DND-41 (cell line): ENCODE results near the gene ZCWPW1.

Source experiments
- ATAC-seq: fragments of 200-7000 bp; cut with Tn5 transposase; 3 replicates; pipeline ENCODE4 v1.9.1; 2021; ENCODE audit warnings: low read depth; ENCODE audit not compliant: insufficient read depth
- DNase-seq: peaks from one replicate; pipeline ENCODE4 v3.0.0-alpha.2; 2020
- H2AFZ ChIP-seq: 2 replicates; pipeline ENCODE4 v1.6.0; 2012; ENCODE audit warnings: low read depth, low read length
- H3K27ac ChIP-seq: 2 replicates; pipeline ENCODE4 v1.5.1; 2012; ENCODE audit warnings: low read length, inconsistent platforms
- H3K27me3 ChIP-seq: fragments of 200-600 bp; sonication (generic); 2 replicates; pipeline ENCODE4 v1.6.0; 2012; ENCODE audit warnings: low read length, mild to moderate bottlenecking, inconsistent platforms; ENCODE audit not compliant: insufficient read depth, poor library complexity
- H3K36me3 ChIP-seq: 2 replicates; pipeline ENCODE4 v1.5.1; 2012; ENCODE audit warnings: low read length, inconsistent platforms; ENCODE audit not compliant: insufficient read depth
- H3K4me1 ChIP-seq: 2 replicates; pipeline ENCODE4 v1.5.1; 2012; ENCODE audit warnings: mild to moderate bottlenecking, low read length; ENCODE audit not compliant: insufficient read depth
- H3K4me2 ChIP-seq: 2 replicates; pipeline ENCODE4 v1.6.0; 2012; ENCODE audit warnings: mild to moderate bottlenecking, moderate library complexity, low read length, inconsistent platforms; ENCODE audit not compliant: insufficient read depth
- H3K4me3 ChIP-seq, 2 experiments: fragments of 200-600 bp in 1 of 2; shearing (Covaris generic) in 1 of 2; 2 replicates each; pipeline ENCODE4 v1.5.1; 2012 to 2016; ENCODE audit warnings: inconsistent platforms in 2 of 2, low read length in 2 of 2, mild to moderate bottlenecking in 2 of 2, low read depth in 1 of 2, moderate library complexity in 1 of 2
- H3K79me2 ChIP-seq: 2 replicates; pipeline ENCODE4 v1.6.0; 2012; ENCODE audit warnings: low read length, inconsistent platforms; ENCODE audit not compliant: insufficient read depth
- H3K9ac ChIP-seq: 2 replicates; pipeline ENCODE4 v1.6.0; 2012; ENCODE audit warnings: low read depth, mild to moderate bottlenecking, inconsistent platforms, low read length, moderate library complexity
- H3K9me3 ChIP-seq: 2 replicates; pipeline ENCODE4 v1.5.1; 2012; ENCODE audit warnings: low read length, moderate library complexity, mild to moderate bottlenecking, inconsistent platforms; ENCODE audit not compliant: insufficient read depth, severe bottlenecking
- H4K20me1 ChIP-seq: 2 replicates; pipeline ENCODE4 v1.6.0; 2012; ENCODE audit warnings: low read length; ENCODE audit not compliant: insufficient read depth
- CTCF ChIP-seq: IDR thresholded peaks from 2 replicates; pipeline ENCODE4 v1.5.1; 2012; ENCODE audit warnings: borderline replicate concordance, low read length, moderate library complexity, mild to moderate bottlenecking; ENCODE audit not compliant: poor library complexity, severe bottlenecking; ENCODE audit errors: extremely low read depth
- EZH2 ChIP-seq: IDR thresholded peaks from 3 replicates; pipeline ENCODE4 v1.6.1; 2012; ENCODE audit warnings: borderline replicate concordance, low read depth, mild to moderate bottlenecking, moderate library complexity, low read length, inconsistent platforms; ENCODE audit not compliant: severe bottlenecking

Gene ZCWPW1

DNA sequence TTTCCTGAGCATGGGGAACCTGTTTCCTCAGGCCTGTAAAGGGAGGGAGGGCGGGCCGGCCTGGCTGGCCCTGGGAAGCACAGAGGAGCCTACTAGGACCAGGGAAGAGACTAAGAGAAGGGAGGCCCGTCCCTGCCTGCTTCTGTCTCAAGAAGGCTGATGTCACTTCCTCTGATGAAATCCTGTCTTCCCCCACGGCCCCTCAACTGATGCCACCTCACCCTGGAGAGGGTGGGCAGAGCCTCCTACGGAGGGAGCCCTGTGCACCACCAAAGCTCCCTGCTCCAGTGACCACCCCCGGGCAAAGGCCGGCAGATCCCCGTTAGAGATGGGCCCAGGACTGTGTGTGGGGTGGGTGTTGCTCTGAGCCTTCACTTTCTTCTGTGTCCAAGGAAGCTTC is 56.2 kb downstream of the ZCWPW1 start:
- ATAC-seq: peak; percentile 69
- TF ChIP-seq CTCF: no peak
- no peak for TF ChIP-seq EZH2
- peak overlapping the region; percentile 76 for H2AFZ ChIP-seq
- no peak overlapping the region for H3K4me2 ChIP-seq
- DNase-seq: peak; percentile 54
- H3K4me1 ChIP-seq: peaks cover 13% of the 10 kb centered on the region
- H3K9me3 ChIP-seq: no peaks in the 10 kb centered on the region
- H4K20me1 ChIP-seq: peaks cover 3% of the 10 kb centered on the region; the same call in 1 of the 2 replicates
- no peaks in the 10 kb centered on the region for H3K79me2 ChIP-seq
- H3K9ac ChIP-seq: no peak overlapping the region
- no peak overlapping the region for H3K4me3 ChIP-seq
- H3K36me3 ChIP-seq: peaks cover 14% of the 10 kb centered on the region
- no peaks in the 10 kb centered on the region for H3K27me3 ChIP-seq
- peak overlapping the region; percentile 61 for H3K27ac ChIP-seq

- H2AFZ ChIP-seq: no peak overlapping the region
- H3K27ac ChIP-seq: peak overlapping the region; percentile 58; the same call in 1 of the 2 replicates
- H3K79me2 ChIP-seq: no peaks in the 10 kb centered on the region
- H3K9ac ChIP-seq: no peak overlapping the region
- no peaks in the 10 kb centered on the region for H3K9me3 ChIP-seq
- no peaks in the 10 kb centered on the region for H3K27me3 ChIP-seq
- DNase-seq (no peak), ATAC-seq (peak; percentile 15; the same call in 1 of the 3 replicates)
- H3K36me3 ChIP-seq: peaks cover 20% of the 10 kb centered on the region
- peaks cover 13% of the 10 kb centered on the region for H3K4me1 ChIP-seq
- no peak for TF ChIP-seq EZH2
- no peak overlapping the region for H3K4me2 ChIP-seq
- no peak overlapping the region for H3K4me3 ChIP-seq
- peaks cover 3% of the 10 kb centered on the region; the same call in 1 of the 2 replicates for H4K20me1 ChIP-seq
Observed at GRCh38 chr7:100371561-100372171, 56.8 kb downstream of the ZCWPW1 start.

DNA sequence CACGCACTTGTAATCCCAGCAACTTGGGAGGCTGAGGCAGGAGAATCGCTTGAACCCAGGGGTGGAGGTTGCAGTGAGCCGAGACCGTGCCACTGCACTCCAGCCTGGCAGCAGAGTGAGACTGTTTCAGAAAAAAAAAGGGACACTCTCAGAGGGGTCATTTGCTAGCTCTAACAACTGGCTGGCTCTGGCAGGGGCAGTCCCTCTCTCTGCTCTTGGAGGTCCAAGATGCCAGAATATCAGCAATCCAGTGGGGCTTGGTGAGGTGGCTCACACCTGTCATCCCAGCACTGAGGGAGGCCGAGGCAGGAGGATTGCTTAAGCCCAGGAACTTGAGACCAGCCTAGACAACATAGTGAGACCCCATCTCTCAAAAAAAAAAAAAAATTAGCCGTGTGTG is 57.8 kb downstream of the ZCWPW1 start:
- ATAC-seq (no peak), DNase-seq (no peak)
- Histone ChIP-seq H4K20me1 (peaks cover 3% of the 10 kb centered on the region; the same call in 1 of the 2 replicates), H3K9ac (no peak overlapping the region), H3K27ac (no peak overlapping the region), H3K4me3 (no peak overlapping the region), H3K36me3 (peaks cover 26% of the 10 kb centered on the region), H3K9me3 (no peaks in the 10 kb centered on the region), H3K79me2 (no peaks in the 10 kb centered on the region), H2AFZ (no peak overlapping the region), H3K4me1 (peaks cover 13% of the 10 kb centered on the region), H3K4me2 (no peak overlapping the region), H3K27me3 (no peaks in the 10 kb centered on the region)
- no peak for TF ChIP-seq EZH2
- TF ChIP-seq CTCF: no peak

- H3K4me2 ChIP-seq: no peak overlapping the region
- no peak overlapping the region for H3K4me3 ChIP-seq
- H2AFZ ChIP-seq: no peak overlapping the region
- H4K20me1 ChIP-seq: peaks cover 3% of the 10 kb centered on the region; the same call in 1 of the 2 replicates
- H3K9ac ChIP-seq: no peak overlapping the region
- TF ChIP-seq EZH2: no peak
- no peak for TF ChIP-seq CTCF
- H3K36me3 ChIP-seq: peaks cover 30% of the 10 kb centered on the region
- H3K79me2 ChIP-seq: no peaks in the 10 kb centered on the region
- H3K27ac ChIP-seq: no peak overlapping the region
- ATAC-seq (no peak), DNase-seq (no peak)
- H3K9me3 ChIP-seq: no peaks in the 10 kb centered on the region
- H3K4me1 ChIP-seq: peaks cover 13% of the 10 kb centered on the region
- no peaks in the 10 kb centered on the region for H3K27me3 ChIP-seq
Observed at GRCh38 chr7:100370303-100370702, 58.2 kb downstream of the ZCWPW1 start.
